GM06990 (cell line): ENCODE results near the gene ATP8B2.

ENCODE experiments used
- DNase-seq: peaks from one replicate; pipeline ENCODE4 v3.0.0-alpha.2; 2011; ENCODE audit not compliant: insufficient read length; ENCODE audit errors: extremely low read depth
- H3K27me3 ChIP-seq: replicated peaks from 2 replicates; pipeline ENCODE4 v1.6.0; 2011; ENCODE audit warnings: low read length; ENCODE audit not compliant: control insufficient read depth, insufficient read depth
- H3K36me3 ChIP-seq: 2 replicates; pipeline ENCODE4 v1.5.1; 2011; ENCODE audit warnings: low read length; ENCODE audit not compliant: control insufficient read depth, insufficient read depth
- H3K4me3 ChIP-seq: replicated peaks from 2 replicates; pipeline ENCODE4 v1.5.1; 2011; ENCODE audit warnings: low read depth, mild to moderate bottlenecking, control low read depth, low read length
- CTCF ChIP-seq: IDR thresholded peaks from 2 replicates; pipeline ENCODE4 v1.5.1; 2011; ENCODE audit warnings: low read length, control low read depth, mild to moderate bottlenecking, inconsistent platforms; ENCODE audit not compliant: insufficient read depth, poor library complexity, severe bottlenecking

The ATP8B2 gene

GRCh38 chr1:154344977-154345837 is 19.9 kb downstream of the ATP8B2 start:
- peaks cover 47% of the 10 kb centered on the region for H3K36me3 ChIP-seq
- peak; percentile 85 for TF ChIP-seq CTCF
- no peak overlapping the region for H3K4me3 ChIP-seq
- H3K27me3 ChIP-seq: no peaks in the 10 kb centered on the region
- no peak for DNase-seq

DNA sequence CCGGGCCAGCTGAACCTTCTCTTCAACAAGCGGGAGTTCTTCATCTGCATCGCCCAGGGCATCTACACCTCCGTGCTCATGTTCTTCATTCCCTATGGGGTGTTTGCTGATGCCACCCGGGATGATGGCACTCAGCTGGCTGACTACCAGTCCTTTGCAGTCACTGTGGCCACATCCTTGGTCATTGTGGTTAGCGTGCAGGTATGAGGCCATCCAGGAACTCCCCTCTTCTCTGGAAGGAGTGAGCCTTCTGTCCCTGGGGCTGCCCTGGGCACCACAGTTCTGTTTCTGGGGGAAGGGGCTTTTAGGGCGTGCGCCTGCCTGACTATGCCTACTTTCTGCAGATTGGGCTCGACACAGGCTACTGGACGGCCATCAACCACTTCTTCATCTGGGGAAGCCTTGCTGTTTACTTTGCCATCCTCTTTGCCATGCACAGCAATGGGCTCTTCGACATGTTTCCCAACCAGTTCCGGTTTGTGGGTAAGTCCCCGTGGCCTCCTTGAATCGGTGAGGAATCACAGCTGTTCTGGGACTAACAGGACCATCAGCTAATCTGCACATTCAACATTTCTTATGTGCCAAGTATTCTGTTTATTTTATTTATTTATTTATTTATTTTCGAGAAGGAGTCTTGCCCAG is 21.1 kb downstream of the ATP8B2 start:
- Histone ChIP-seq H3K36me3 (peaks cover 43% of the 10 kb centered on the region), H3K27me3 (no peaks in the 10 kb centered on the region), H3K4me3 (no peak overlapping the region)
- TF ChIP-seq CTCF: no peak
- DNase-seq: no peak

DNA sequence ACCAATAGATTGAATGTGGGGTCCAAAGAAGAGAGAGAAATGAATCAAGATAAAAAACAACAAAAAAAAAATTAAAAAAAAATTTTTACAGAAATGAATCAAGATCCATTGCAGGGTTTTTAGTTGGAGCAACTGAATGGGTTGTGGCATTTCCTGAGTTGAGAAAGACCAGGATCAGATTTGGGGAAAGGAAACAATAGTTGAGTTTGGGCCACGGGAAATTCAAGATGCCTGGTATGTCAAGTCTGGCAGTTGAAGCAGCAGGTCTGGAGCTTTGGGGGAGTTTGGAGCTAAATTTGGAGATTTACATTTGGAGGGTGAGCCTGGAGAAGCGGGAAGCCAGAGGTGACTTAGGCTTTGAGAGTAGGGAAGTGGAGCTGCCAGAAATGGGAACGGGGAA is 22.6 kb downstream of the ATP8B2 start:
- DNase-seq: no peak
- Histone ChIP-seq H3K4me3 (no peak overlapping the region), H3K27me3 (no peaks in the 10 kb centered on the region), H3K36me3 (peaks cover 33% of the 10 kb centered on the region)
- TF ChIP-seq CTCF: no peak

GRCh38 chr1:154348429-154349076 is 23.2 kb downstream of the ATP8B2 start:
- H3K4me3 ChIP-seq: no peak overlapping the region
- H3K27me3 ChIP-seq: no peaks in the 10 kb centered on the region
- no peak for DNase-seq
- H3K36me3 ChIP-seq: peaks cover 33% of the 10 kb centered on the region
- TF ChIP-seq CTCF: peak; percentile 27

DNA sequence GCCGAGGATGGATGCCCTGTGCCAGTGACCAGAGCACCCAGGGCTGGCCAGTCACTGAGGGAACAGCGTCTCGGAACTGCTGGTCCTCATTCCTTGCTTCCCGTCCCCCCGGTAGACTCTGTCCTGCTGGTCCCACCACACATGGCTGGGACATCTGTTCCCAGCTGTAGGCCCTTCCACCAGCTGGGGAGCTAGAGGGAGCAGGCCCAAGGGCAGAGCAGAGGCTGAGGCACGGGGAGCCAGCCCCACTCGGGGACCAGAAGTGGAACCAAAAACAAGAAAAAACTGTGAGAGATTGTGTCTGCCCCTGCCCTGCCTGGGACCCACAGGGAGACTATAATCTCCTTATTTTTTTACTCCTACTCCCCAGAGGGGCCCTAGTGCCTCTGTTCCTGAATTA is 23.8 kb downstream of the ATP8B2 start:
- H3K4me3 ChIP-seq: no peak overlapping the region
- no peak for DNase-seq
- H3K27me3 ChIP-seq: no peaks in the 10 kb centered on the region
- peaks cover 30% of the 10 kb centered on the region for H3K36me3 ChIP-seq
- TF ChIP-seq CTCF: no peak
